GM11168 (cell line): ENCODE results near the gene SMPDL3B.

Experiments
- in situ Hi-C: fragments of 300-500 bp; cut with MboI; formaldehyde crosslinking; loops from one replicate; pipeline ENCODE4 v1.12.0; 2022; ENCODE audit warnings: low sequenced_read_pairs; ENCODE audit not compliant: unreplicated experiment

The SMPDL3B gene, protein sequence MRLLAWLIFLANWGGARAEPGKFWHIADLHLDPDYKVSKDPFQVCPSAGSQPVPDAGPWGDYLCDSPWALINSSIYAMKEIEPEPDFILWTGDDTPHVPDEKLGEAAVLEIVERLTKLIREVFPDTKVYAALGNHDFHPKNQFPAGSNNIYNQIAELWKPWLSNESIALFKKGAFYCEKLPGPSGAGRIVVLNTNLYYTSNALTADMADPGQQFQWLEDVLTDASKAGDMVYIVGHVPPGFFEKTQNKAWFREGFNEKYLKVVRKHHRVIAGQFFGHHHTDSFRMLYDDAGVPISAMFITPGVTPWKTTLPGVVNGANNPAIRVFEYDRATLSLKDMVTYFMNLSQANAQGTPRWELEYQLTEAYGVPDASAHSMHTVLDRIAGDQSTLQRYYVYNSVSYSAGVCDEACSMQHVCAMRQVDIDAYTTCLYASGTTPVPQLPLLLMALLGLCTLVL

DNA sequence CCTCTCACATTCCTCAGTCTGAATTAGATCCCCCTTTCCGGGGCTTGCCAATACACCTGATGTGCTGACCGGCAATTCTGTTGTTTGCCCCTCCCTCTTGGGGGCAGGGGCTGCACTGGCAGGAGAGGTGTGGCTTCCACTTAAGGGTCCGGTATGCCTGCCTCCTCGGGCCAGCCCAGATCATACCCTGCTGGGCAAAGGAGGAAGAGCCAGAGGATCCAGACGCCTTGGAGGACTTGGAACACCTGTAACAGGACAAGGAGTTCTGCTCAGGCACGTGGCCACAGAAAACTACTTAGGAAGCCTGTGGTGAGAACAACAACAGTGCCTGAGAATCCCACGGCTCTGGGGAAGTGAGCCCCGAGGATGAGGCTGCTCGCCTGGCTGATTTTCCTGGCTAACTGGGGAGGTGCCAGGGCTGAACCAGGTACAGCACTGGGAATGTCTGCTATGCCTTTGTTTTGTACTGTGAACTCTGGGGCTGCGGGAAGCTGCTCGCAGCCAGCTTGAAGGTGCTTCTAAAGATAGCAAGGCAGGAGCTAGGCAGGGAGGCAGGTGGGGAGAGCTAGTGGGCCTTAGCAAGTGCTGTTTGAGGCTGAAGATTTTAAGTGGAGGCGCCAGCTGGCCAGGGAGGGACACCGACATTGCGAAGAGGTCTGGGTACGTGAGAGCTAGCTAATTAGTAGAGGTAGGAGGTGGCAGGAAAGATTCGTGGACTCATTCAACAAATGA is at the start of gene SMPDL3B:
Gene SMPDL3B, plus strand, starts transcription at position 183 of the 732 bp plus-strand sequence. Its CDS starts 184 bp downstream, at position 367.
- in situ Hi-C loops = no loop called here

DNA sequence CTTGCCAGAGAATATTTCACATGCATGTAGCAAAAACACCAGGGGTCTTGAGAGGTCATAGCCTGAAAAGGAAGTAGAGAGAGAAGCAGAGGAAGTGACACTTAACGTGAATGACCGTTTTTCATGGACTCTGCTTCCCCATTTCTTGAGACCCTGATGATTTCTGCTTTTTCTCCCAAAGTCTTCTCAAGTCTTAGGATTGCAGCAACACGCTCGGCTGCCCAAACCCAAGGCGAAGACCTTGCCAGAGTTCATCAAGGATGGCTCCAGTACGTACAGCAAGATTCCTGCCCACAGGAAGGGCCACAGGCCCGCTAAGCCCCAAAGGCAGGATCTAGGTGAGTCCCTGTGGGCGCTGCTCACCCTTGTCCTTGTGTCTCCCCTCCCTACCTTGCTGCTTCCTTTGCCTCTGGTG is 49.7 kb upstream of the SMPDL3B start:
- in situ Hi-C loops = no loop called here

DNA sequence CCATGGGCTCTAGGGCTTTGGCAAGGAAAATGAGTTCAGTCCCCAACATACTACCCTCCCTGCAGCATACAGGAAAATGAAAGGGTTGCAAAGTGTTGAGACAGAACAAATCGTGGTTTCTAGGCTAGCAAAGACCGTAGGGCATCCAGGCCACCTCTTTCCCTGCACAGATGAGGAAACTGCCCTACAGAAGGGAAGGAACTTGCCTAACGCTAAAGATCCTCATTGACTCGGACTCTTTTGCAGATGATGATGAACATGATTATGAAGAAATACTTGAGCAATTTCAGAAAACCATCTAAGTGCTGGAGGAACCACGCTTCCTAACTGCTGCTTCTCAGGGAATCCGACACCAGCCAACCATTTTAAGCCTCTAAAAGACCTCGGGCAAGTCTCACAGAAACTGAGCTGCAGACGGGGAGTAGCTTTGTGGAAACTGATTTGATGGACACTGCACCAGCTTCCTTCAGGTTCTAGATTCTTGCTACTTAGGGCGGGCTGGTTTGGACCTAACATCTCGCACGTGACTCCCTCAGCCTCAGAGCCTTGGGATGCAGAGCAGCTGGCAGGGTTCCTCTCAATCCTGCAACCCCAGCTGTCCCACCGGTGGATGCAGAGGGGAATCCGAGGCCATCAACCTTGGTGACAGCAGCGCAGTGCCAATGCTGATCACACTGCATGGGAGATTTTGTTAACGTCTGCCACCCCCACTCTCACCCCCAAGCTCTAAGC is 49.0 kb upstream of the SMPDL3B start:
- in situ Hi-C loops = no loop called here

DNA sequence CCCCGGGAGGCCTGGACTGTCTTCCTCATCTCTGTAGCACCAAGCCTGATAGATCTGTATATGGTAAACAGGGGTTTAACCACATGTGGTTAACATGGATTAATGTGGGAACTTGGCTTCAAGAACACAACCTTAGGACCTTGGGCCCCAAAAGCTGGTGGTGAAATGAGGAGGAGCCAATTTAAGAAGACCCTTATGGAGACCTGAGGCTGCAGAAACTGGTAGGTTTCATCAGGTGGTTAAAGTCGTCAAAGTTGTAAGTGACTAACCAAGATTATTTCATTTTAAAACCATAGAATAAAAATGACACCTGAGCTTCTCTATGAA is 48.5 kb upstream of the SMPDL3B start:
- in situ Hi-C loops = no loop called here

DNA sequence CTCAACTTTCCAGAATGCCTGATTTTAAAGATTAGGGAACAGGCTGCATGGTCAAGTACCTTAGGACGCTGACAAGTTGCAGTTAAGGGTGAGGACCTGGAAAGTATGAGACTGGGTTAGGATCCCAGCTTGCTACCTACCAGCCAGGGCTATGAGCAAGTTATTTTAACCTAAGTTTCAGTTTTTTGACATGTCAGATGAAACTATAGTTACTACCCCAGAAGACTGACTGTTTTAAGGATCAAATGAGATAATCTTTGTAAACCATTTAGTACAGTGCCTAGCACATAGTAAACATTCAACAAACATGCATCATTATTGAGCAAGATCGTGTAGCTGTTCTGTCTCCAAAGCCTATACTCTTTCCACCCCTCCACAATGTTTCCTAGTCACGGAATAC is 48.1 kb upstream of the SMPDL3B start:
- in situ Hi-C loops = no loop called here

DNA sequence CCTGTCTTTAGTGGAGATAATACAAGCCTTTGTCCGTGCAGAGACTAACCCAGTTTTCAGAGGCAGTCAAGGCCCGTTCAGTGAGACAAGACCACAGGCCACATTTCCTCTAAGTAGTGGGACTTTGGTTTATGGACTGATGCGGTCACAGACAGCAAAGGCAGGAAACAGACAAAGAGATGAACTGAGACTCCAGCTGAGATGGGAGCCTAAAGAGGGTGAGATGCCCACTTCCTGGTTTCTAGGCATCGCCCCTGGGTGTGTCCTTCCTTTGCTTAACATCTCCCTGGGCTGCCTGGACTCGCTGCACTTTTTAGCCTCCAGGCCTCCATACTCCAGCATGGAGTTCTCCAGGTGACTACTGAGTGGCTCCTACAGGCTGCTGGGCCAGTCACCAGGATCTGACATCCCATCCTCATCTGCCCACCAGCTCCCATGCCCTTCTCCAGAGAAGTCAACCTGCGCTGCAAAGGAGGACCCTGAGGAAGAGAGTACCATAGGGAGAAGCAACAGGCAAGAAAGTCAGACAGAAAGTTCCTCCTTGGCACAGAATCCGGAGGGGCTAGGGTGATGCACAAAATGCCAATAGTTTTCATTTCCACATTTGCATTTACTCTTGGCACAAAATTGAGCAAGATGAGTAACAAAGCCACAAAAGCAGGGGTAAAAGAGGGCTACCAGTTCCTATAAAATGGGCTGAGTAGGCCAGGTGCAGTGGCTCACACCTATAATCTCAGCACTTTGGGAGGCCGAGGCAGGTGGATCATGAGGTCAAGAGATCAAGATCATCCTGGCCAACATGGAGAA is 47.4 kb upstream of the SMPDL3B start:
- in situ Hi-C loops = no loop called here

DNA sequence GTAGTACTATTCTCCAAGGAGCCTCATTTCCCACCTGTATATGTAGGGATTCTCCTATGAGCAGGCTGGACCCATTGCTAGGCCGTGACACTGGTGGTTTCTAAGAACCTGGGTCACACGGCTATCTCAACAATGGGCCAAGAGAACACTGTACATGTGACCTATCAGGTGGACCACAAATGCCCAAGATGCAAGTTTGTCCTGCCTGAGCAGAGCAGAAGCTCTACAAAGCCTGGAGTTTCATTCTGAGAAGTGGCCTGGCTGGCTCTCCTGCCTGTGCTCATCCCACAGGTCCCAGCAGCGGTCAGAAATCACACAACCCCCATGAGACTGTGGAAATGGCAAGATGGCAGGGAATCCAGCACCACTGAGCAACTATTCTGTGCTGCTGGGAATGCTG is 45.3 kb upstream of the SMPDL3B start:
- in situ Hi-C loops = no loop called here

DNA sequence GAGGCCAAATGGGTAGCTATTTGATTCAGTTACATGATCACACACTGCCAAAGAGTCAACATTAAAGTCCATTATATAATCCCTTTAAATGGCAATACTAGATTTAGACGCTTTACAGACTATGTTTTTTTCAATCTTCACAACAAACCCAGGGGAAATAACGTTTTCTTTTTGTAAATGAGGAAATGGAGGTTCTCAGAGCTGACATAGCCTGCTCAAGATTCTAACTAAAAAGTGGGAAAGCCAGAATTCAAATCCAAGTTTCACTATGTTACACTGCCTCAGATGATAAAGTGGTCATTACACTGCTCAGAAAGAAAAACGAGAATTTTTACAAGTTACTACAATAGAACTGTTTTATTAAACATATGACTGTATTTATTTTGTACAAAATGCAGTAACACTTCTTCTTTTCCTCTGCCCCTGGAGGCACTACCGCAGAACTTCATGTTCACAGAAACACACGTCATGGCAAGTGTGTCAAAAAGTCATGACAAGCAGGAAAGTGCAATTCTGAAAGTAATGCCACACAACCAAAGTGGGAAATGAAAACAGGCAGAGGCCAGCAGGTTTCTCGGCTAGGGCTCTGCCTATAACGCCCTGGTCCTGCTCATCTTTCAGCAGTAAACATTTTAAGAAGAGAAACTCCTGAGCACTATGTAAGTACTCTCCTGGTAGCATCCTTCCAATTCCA is 43.5 kb upstream of the SMPDL3B start:
- in situ Hi-C loops = no loop called here

DNA sequence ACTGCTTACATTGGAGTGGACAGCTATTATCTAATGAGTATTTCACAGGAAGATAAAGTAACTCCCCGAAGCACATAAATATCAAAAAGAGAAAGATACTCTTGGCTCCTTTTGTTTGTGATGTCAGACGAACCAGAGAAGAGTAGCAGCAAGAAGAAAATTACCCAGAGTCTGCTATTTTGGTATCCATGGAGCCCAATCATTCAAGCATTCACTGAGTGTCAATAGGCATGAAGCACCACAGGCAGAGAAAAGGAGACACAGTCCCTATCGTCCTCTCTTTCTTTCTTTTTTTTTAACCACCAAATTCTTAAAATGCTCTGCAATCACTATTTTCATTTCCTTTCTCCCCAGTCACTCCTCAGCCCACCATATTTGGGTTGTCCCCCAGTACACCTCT is 40.3 kb upstream of the SMPDL3B start:
- in situ Hi-C loops = no loop called here

DNA sequence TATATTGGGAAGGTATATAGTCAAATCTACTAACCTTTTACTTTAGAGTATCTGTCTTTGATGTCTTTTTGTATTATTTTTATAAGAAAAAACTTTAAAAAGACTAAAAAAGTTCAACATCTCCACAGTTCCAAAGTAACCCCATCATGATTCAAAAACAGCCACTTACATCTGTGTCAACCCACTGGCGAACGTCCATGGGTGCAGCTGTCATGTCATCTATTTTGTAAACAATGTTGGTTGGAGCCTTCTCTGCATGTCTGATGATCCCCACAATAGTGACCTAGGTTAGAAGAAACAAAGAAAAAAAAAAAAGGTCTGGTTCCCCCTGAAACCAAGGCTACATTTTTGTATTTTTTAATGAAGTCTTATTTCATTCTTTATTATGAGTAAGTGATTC is 28.0 kb upstream of the SMPDL3B start:
- in situ Hi-C loops = no loop called here

DNA sequence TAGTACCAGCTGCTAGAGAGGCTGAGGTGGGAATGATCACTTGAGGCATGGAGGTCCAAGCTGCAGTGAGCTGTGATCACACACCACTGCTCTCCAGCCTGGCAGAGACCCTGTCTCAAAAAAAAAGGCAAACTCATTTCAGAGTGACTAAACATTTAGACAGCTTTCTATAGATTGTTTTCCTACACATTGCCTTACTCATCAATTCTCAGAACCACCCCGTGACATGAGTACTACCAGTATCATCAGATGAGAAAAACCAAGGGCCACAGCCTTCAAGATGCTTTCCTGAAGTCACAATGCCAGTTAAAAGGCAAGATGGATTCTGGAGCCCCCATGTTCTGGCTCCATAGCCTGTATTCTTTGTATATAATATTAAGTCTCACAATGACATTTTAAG is 22.4 kb upstream of the SMPDL3B start:
- in situ Hi-C loops = no loop called here

DNA sequence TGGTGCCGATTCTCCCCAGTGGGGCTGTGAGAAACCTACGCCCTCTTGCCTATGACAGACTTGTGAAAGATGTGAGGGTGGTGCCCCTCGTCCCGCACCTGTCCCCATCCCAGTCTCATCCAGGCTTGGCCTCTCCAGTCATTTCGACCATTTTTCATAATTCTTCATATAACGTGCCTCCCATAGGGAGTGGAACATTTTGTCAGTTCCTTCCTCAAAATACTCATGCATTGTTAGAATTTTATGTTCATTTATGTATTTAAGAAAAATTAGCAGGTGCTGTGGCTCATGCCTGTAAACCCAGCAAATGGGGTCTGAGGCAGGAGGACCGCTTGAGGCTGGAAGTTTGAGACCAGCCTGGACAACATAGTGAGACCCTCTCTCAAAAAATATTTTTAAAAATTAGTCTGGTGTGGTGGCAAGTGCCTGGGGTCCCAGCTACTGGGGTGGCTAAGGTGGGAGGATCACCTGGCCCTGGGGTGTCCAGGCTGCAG is 19.7 kb upstream of the SMPDL3B start:
- in situ Hi-C loops = no loop called here

DNA sequence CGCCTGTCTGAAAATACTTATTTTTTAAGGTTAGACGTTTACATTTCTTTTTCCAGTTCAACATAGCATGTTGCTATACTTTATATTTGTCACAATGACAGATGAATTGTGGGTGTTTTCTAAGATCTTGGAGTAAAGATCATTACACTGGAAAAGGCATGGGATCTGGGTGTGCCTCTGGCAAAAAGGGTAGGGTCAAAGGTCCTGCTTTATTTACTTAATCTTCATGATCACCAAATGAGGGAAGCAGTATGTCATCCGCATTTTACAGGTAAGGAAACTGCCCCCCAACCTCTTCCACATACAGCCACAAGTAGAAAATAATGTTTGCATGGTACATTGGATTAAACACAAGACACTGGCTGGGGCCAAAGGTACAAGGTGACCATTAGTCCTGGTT is 12.5 kb upstream of the SMPDL3B start:
- in situ Hi-C loops = no loop called here

DNA sequence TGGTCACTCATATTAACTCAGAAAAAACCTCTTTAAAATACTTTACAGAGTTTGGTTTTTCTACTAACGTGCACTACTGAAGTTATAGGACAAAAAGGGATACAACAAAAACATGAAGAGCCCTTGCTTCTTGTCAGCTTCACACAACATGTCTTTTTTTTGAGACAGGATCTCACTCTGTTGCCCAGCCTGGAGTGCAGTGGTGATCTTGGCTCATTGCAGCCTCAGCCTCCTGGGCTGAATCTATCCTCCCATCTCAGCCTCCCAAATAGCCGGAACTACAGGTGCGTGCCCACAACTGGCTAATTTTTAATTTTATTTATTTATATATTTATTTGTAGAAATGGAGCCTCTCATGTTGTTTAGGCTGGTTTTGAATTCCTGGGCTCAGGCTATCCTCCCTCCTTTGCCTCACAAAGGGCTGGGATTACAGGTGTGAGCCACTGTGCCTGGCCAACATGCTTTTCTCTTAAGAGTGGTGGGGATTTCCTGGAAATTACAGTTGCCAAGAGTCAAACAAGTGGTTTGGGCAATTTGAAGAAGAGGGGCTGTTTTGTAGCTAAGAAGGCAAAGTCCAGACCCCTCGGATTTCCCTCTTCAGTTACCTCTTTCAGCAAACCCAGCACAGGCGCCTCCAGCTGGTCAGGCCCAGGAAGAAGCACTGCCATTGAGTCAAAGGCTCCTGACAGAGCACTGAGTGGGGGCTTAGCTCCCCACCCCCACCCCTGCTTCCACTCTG is 6.4 kb upstream of the SMPDL3B start:
- in situ Hi-C loops = no loop called here

DNA sequence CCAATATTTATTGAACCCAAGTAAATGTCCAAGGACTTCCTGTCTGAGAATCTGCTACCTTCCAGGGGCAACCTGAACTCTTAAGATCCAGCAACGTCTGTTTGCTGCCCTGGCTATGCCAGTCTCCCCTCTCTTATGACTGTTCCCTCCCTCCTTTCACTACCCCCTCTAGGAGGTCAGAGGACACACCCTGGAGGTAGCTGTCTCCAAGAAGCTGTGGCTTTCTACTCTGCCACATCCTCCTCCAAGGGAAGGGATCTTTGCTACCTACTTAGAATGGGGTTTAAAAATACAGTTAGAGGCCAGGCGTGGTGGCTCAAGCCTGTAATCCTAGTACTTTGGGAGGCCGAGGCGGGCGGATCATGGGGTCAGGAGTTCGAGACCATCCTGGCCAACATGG is 3.6 kb upstream of the SMPDL3B start:
- in situ Hi-C loops = no loop called here

DNA sequence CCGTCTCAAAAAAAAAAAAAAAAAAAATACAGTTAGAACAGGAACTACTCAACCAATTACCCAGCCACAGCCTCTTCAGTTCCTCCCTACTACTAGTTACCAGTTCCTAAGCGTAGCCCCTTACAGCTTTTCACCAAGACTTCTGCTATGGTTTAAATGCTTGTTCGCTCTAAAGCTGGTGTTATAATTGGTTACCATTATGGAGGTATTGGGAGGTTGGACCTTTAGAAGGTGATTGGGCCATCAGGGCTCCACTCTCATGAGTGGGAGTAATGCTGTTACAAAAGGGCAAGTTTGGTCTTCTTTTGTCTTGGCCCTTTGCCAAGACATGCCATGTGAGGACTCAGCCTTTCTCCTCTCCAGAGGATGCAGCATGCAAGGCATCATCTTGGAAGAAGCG is 3.0 kb upstream of the SMPDL3B start:
- in situ Hi-C loops = no loop called here

DNA sequence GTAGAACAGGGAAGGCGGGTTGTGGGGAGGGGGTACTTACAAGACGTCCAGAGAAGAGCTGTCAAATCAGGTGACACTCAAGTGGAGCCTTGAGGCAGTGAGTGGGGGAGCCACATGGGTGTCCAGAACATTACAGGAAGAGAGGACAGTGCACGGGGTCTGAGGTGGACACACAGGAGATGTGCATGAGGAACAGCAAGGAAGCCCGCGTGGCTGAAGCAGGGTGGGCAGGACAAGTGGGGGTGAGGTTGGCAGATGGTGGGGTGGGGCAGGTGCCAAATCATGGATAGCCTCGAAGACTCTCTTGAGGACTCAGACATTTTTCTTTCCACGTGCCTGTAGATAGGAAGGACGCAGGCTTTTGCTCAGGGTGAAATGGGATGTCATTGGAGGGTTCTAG is 921 bp downstream of the SMPDL3B start:
- in situ Hi-C loops = no loop called here

DNA sequence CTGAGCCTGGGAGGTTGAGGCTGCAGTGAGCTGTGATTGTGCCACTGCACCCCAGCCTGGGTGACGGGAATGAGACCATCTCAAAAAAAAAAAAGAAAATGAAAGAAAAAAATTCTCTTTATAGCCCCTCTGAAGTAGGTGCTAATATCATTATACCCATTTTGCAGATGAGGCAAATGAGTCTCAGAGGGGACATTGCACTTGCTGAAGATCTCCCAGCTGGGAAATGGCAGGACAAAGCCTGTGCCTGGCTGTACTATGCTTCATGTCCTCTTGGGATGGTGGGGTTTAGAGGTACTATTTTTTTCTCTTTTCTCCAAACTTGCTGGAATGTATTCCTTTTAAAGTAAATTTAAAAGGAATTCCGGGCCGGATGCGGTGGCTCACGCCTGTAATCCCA is 1.6 kb downstream of the SMPDL3B start:
- in situ Hi-C loops = no loop called here

DNA sequence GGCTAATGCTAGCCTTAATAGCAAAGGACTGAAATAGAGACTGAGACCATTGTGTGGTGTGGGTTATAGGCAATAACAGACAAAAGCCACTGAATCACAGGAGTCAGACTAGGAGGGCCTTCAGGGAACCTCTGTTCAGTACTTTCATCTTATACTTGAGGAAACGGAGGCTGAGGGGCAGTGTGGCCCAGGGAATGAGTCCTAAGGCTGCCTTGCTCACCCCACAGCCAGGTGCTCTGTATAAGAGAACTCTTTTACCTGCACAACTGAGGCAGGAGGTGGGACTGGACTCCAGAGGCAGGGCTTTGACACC is 2.7 kb downstream of the SMPDL3B start:
- in situ Hi-C loops = no loop called here
